Activated T-helper 17 cell treated with anti-CD3 and anti-CD28 coated beads, Interleukin-2, amount 50 U/mL, for 72 hours (primary cell): Measurements from ENCODE around the gene SLC6A13. TPM values are rescaled to one million over a fixed set of nuclear protein-coding genes. Genes with fewer than 3 reads are reported as not detected.

Source experiments
- ATAC-seq: fragments of 150-1000 bp; cut with Tn5 transposase; replicated peaks from 2 replicates; pipeline ENCODE4 v1.10.0; 2021; ENCODE audit warnings: mild to moderate bottlenecking, moderate library complexity
- H3K27ac Mint-ChIP-seq: one replicate; pipeline ENCODE4 v1.8.0; 2022; ENCODE audit warnings: mixed read lengths
- H3K27me3 Mint-ChIP-seq: one replicate; pipeline ENCODE4 v1.8.0; 2022; ENCODE audit warnings: mixed read lengths
- H3K36me3 Mint-ChIP-seq: one replicate; pipeline ENCODE4 v1.8.0; 2022; ENCODE audit warnings: low read depth, mild to moderate bottlenecking, mixed read lengths
- H3K4me1 Mint-ChIP-seq: one replicate; pipeline ENCODE4 v1.8.0; 2022; ENCODE audit warnings: mixed read lengths
- H3K4me3 Mint-ChIP-seq: one replicate; pipeline ENCODE4 v1.8.0; 2022; ENCODE audit warnings: mild to moderate bottlenecking, mixed read lengths
- H3K9me3 Mint-ChIP-seq: one replicate; pipeline ENCODE4 v1.8.0; 2022; ENCODE audit warnings: mixed read lengths
- total RNA-seq, 2 donors: library from RNA; stranded (reverse); gene quantifications; one replicate each; pipeline ENCODE4 v1.2.3, GENCODE V29; 2022

SLC6A13 gene
- total RNA-seq, 2 donors from 2014 or later, result 0.32 TPM; not detected in 1

DNA sequence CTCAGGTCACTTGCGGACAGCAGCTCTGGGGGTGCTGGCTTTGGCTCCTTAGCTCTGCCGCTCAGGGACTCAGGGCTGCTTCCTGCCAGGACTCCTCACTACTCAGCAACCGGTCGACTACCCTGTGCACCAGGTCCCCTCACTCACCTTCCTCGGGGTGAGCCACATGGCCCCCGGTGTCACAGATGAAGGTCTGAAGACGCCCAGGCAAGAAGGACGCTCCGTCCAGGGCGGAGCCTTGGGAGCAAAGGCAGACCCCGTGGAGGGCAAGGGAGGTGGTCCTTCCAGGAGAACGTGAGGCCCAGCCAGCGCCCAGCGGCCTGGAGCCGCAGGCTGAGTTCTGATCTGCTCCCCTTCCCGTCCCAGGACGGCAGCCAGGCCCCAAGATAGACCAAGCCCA lies 80.7 kb downstream of the SLC6A13 start:
- Mint-ChIP-seq H3K4me3 (no peak overlapping the region), H3K9me3 (no peaks in the 10 kb centered on the region), H3K27ac (no peak overlapping the region), H3K27me3 (peaks cover 19% of the 10 kb centered on the region), H3K36me3 (no peaks in the 10 kb centered on the region), H3K4me1 (peaks cover 10% of the 10 kb centered on the region)
- ATAC-seq, result no peak

DNA sequence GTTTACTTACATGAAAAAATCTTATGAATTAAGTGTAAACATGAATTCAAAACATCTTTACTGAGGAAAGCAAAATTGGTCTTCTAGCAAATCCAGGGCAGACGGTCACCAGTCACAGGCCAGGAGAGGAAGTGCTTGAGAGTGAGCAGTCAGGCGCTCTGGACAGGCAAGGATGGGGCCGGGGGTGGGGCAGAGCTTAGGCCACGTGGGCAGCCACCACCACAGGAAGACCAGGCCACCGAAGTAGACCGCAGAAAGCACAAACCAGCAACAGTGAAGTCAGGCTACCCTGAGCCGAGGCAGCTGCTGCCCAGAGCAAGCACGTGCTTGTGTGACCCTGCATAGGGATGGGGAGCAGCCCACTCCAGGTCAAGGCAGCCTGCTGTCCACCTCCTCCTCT lies 82.2 kb downstream of the SLC6A13 start:
- Mint-ChIP-seq H3K36me3 (no peaks in the 10 kb centered on the region), H3K4me1 (peaks cover 10% of the 10 kb centered on the region), H3K27ac (no peak overlapping the region), H3K4me3 (no peak overlapping the region), H3K9me3 (no peaks in the 10 kb centered on the region), H3K27me3 (peaks cover 19% of the 10 kb centered on the region)
- peak; percentile 56 for ATAC-seq

DNA sequence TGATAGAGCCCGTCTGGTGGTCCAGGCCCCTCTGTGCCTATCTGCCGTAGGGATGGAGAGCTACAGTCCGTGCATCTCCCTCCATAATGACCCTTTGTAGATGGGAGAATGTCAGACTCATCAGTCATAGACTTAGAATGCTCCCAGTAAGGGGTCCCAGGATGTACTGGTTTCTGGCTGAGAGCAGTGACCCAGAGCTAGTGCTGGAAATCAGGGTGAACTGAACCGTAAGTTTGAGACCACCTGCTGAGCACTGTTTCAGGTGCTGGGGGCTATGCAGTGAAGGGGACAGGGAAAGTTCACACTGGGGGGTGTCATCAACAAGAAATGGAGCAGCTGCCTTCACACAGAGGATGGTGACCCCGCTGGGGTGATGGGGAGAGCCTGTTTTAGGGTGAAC lies 82.8 kb downstream of the SLC6A13 start:
- Mint-ChIP-seq H3K27ac (no peak overlapping the region), H3K36me3 (no peaks in the 10 kb centered on the region), H3K27me3 (peaks cover 18% of the 10 kb centered on the region), H3K9me3 (no peaks in the 10 kb centered on the region), H3K4me1 (peaks cover 7% of the 10 kb centered on the region), H3K4me3 (no peak overlapping the region)
- no peak for ATAC-seq

DNA sequence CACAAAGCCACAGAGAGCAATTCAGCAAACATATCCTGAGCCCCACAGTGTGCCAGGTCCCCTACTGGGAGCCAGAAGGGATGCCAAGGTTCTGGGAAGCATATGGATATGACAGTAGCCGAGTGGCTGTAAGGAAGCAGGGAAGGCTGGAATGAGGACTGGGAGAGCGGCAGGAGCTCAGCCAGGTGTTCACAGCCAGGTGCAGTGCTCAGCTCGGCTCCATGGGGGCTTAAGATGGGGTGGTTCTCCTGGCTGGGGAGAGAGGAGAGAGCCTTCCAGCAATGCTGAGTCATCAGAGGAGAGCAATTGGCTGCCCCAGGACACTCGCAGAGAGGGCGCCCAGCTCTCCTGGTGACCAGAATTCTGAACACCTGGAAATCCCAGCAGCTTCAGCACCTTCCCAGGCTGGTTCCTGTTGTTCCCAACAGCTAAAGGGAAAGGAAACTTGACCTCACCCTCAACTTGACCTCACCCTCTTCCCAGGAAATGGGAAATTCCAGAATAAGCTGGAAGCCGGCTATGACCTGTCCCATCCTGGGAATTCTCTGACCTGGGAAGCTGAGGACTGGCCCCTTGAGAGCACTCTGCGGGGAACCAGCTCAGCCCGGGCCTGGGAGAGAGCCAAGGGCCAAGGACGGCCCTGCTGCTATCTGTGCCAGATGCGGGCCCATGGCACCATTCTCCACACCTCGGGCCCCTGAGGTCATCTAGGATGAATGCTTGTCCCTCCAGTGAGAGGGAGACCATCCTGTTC lies 83.3 kb downstream of the SLC6A13 start:
- no peak overlapping the region for H3K27ac Mint-ChIP-seq
- peaks cover 6% of the 10 kb centered on the region for H3K4me1 Mint-ChIP-seq
- no peaks in the 10 kb centered on the region for H3K36me3 Mint-ChIP-seq
- no peak overlapping the region for H3K4me3 Mint-ChIP-seq
- ATAC-seq, result no peak
- H3K27me3 Mint-ChIP-seq, result peaks cover 16% of the 10 kb centered on the region
- no peaks in the 10 kb centered on the region for H3K9me3 Mint-ChIP-seq

DNA sequence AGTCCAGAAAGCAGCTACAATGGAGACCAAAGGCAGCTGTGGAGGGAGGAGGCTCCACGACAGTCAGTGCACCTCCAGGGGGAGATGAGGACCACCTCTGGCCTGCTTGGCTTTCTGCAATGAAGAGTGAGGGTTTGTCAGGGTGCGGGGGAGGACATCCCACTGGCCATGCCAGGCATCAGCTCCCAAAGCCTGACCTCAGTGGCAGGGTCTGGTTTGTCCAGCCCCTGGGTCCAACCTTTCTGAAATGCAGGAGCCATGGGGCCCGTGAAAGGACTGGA lies 83.9 kb downstream of the SLC6A13 start:
- H3K9me3 Mint-ChIP-seq, result no peaks in the 10 kb centered on the region
- H3K27ac Mint-ChIP-seq, result no peak overlapping the region
- no peaks in the 10 kb centered on the region for H3K36me3 Mint-ChIP-seq
- H3K27me3 Mint-ChIP-seq, result peaks cover 16% of the 10 kb centered on the region
- ATAC-seq, result no peak
- no peak overlapping the region for H3K4me3 Mint-ChIP-seq
- H3K4me1 Mint-ChIP-seq, result peaks cover 6% of the 10 kb centered on the region

DNA sequence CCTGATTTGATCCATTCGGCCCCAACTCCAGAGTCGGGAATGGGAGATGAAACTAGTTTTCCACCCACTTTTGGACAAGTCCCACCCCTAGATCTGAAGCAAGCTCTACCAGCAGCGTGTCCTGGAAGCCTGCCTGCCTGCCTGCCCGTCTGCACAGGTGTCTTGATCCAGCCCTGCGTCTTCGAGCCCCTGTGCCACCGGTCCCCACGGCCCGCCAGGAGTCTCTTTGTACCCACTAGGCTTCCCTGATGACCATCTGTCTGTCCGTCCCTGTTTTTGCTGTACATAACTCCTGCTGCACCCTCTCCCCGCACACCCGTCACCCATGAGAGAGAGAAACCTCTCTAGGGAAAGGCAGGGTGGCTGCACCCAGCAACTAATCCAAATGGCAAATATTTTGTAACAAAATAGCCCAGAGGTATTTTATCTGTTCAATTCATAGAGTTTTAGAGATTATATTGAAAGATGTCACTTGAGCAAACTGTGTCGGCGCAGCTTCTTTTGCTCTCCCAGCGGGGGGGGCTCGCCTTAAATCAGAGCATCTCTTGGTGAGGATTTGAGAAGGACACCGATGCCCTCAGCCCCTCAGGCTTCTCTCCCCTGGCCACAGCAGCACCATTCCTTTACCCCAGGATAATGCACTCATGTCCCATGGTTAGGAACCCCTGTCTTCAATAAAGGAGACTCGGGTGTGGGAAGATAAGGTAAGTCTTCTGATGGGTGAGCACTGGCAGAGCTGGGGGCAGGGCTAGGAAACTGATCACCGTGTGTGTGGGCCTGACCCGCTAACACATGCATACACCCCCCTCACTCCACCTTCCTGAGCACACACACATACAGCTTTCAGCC lies 84.4 kb downstream of the SLC6A13 start:
- peaks cover 13% of the 10 kb centered on the region for H3K27me3 Mint-ChIP-seq
- H3K36me3 Mint-ChIP-seq, result no peaks in the 10 kb centered on the region
- H3K27ac Mint-ChIP-seq, result no peak overlapping the region
- no peak for ATAC-seq
- no peaks in the 10 kb centered on the region for H3K9me3 Mint-ChIP-seq
- H3K4me3 Mint-ChIP-seq, result no peak overlapping the region
- peaks cover 6% of the 10 kb centered on the region for H3K4me1 Mint-ChIP-seq

DNA sequence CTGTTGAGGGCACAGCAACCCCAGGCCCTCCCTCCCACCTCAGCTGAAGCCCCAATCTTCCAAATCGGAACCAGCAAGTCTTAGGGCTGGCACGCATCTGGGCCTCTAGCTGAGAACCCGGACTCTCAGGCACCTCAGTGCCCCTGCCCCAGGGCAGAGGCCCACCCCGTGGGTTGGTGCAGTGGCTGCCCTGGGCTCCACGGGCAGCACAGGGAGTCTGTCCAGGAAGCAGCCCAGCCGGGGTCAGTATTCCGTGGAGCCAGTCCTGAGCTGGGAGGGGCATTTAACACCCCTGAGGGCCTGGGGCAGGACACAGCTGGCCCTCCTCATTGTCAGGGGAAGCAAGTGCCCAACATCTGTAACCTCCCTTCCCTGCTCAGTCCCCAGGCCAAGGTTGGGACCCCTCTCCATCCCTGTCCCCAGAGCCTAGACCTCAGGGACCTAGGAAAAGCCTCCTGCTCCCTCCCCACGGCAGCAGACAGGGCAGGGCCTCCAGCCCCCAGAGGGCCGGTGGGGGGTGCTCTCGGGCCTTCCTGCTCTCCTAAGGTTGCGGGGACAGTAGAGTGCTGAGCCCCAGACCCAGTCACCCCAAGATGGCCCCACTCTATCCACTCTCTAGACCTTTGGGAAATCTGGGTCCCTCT lies 85.2 kb downstream of the SLC6A13 start:
- H3K4me3 Mint-ChIP-seq, result no peak overlapping the region
- H3K27ac Mint-ChIP-seq, result no peak overlapping the region
- no peak for ATAC-seq
- peaks cover 12% of the 10 kb centered on the region for H3K27me3 Mint-ChIP-seq
- H3K4me1 Mint-ChIP-seq, result peaks cover 6% of the 10 kb centered on the region
- no peaks in the 10 kb centered on the region for H3K9me3 Mint-ChIP-seq
- H3K36me3 Mint-ChIP-seq, result no peaks in the 10 kb centered on the region

DNA sequence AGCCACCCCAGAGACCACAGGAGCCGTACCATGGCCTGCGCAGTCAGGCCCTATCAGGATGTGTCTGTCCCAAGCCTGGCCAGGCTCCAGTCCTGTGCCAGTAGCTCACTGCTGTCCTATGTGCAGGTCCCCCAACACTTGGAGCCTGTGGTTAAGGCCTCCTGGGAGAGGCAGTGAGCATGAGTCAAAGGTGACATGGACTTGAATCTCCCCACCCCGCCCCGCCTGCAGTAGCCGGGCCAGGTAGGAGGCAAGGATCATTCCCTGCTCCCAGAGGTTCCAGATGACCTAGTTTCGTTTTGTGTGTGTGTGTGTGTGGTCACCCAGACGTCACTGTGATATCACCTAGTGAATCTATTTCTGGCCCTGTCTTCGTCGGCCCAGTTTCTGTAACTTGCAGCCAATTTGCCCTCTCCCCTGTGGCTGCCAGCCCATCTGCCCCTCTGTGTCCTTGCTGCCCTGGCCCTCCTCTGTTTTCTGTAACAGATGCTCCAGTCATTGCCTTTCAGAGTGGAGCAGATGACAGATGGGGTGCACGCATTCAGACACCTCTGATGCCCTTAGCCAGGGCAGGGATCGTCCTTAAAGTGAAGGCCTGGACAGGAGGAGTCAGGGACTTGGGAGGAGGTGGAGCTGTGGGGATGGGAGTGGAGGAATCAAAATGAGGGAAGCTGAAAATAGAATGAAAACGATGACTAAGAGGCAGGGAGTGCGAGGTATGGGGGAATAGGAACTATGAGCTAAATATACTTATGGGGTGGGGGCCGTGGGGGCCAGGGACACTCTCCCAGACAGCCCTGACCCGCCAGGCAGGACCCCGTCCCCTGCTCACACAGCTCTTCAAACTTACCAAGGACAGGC lies 86.1 kb downstream of the SLC6A13 start:
- Mint-ChIP-seq H3K4me1 (peaks cover 6% of the 10 kb centered on the region), H3K36me3 (no peaks in the 10 kb centered on the region), H3K27ac (no peak overlapping the region), H3K4me3 (no peak overlapping the region), H3K27me3 (peaks cover 13% of the 10 kb centered on the region), H3K9me3 (no peaks in the 10 kb centered on the region)
- peak; percentile 25 for ATAC-seq

DNA sequence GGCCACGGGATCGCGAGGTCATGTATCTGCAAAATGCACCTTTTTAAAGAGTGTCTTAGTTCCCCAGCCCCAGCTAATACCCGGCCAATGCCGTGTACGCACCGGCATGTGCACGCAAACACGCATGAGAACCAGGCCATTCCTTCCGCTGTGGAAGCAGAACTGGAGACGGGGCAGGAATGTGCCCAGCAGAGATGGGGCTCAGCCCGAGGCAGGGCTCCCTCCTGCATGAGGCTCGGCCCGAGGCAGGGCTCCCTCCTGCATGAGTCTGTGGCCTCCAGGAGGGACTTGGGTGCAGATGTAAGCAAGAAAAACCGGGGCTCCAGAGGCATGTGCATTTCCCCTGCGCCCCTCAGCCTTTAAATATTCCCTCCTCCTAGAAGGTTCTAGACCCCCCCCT lies 86.9 kb downstream of the SLC6A13 start:
- Mint-ChIP-seq H3K4me3 (no peak overlapping the region), H3K27me3 (peaks cover 18% of the 10 kb centered on the region), H3K36me3 (no peaks in the 10 kb centered on the region), H3K27ac (no peak overlapping the region), H3K9me3 (no peaks in the 10 kb centered on the region), H3K4me1 (peaks cover 6% of the 10 kb centered on the region)
- ATAC-seq, result no peak

DNA sequence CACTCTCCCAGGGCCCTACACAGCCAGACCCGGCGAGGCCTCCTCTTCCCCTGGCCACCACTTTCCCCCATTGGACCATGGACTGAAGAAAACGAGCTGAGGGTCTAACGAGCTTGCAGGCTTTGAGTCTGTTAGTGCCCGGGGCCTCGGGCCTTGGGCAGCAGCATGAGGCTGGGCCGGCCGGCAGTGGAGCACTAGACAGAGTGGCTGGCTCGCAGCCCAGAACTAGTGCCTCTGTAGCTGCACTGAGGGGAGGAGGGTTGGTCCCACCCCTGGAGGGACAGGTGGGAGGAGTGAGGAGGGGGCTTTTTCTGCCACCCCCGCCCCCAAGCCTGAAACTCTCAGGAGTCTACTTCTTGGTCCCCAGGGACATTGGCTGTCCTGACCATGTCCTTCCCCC lies 87.4 kb downstream of the SLC6A13 start:
- peaks cover 4% of the 10 kb centered on the region for H3K4me1 Mint-ChIP-seq
- peaks cover 18% of the 10 kb centered on the region for H3K27me3 Mint-ChIP-seq
- H3K9me3 Mint-ChIP-seq, result no peaks in the 10 kb centered on the region
- no peak overlapping the region for H3K27ac Mint-ChIP-seq
- no peaks in the 10 kb centered on the region for H3K36me3 Mint-ChIP-seq
- no peak for ATAC-seq
- no peak overlapping the region for H3K4me3 Mint-ChIP-seq

DNA sequence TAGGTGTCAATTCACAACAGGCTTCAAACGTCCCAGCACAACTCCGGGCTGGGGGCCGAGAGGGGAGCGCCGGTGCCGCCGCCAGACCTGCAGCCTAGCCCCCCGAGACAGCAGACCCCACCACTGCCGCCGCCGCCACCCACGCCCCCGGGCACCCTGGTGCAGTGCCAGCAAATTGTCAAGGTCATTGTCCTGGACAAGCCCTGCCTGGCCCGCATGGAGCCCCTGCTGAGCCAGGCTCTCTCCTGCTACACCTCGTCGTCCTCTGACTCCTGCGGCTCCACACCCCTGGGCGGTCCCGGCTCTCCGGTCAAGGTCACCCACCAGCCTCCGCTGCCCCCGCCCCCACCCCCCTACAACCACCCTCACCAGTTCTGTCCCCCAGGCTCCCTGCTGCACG lies 88.0 kb downstream of the SLC6A13 start:
- Mint-ChIP-seq H3K27me3 (peaks cover 21% of the 10 kb centered on the region), H3K4me3 (no peak overlapping the region), H3K36me3 (no peaks in the 10 kb centered on the region), H3K9me3 (no peaks in the 10 kb centered on the region), H3K4me1 (no peaks in the 10 kb centered on the region), H3K27ac (no peak overlapping the region)
- ATAC-seq, result no peak

DNA sequence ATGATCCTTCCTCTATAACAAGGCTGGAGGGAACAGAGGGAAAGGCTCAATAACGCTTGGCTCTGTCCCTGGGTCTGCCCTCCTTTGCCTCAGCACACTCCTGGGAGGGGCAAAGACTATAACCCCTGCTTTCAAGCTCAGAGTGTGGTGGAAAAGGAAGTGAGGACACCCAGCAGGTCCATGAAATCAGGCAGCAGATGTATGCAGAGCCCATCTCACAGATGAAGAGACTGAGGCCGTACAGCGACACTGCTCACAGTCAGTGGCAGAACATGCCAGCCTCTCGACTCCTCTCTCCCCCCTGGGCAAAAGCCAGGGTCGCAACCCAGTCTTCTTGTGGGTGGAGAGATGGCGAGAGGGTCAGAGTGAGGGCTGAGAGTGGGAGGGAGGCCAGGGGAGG lies 88.5 kb downstream of the SLC6A13 start:
- Mint-ChIP-seq H3K27ac (no peak overlapping the region), H3K9me3 (no peaks in the 10 kb centered on the region), H3K4me1 (no peaks in the 10 kb centered on the region), H3K27me3 (peaks cover 25% of the 10 kb centered on the region), H3K4me3 (no peak overlapping the region), H3K36me3 (no peaks in the 10 kb centered on the region)
- ATAC-seq, result no peak

DNA sequence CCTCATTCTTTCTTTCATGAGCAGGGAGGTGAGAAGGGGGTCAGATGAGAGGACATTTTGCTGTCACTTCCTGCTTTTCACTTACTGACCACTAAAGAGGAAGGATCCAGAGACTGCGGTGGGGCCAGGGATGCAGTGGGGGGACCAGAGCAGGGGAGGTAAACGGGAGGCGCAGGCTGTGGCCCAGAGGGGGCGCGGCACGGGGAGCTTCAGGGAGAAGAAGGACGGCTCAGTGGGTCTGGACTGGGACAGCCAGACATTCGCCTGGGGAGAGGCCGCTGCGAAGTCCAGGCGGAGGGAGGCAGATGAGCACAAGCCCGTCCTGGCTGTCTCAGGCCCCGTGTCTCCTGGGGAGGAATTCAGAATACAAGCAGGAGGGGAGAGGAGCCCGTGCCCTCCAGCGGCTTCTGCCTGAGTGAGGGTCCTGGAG lies 89.9 kb downstream of the SLC6A13 start:
- H3K9me3 Mint-ChIP-seq, result no peaks in the 10 kb centered on the region
- no peak overlapping the region for H3K27ac Mint-ChIP-seq
- peaks cover 22% of the 10 kb centered on the region for H3K27me3 Mint-ChIP-seq
- no peaks in the 10 kb centered on the region for H3K36me3 Mint-ChIP-seq
- no peak overlapping the region for H3K4me3 Mint-ChIP-seq
- no peak for ATAC-seq
- H3K4me1 Mint-ChIP-seq, result no peaks in the 10 kb centered on the region
